H7 (cell line): ENCODE results near the gene AURKAIP1. TPM values are rescaled to one million over a fixed set of nuclear protein-coding genes. Genes with fewer than 3 reads are reported as not detected.

Source experiments
- DNase-seq: peaks from one replicate; pipeline ENCODE4 v3.0.0; 2012
- H3K27me3 ChIP-seq: 2 replicates; pipeline ENCODE4 v1.6.0; 2011; ENCODE audit warnings: mild to moderate bottlenecking, low read length; ENCODE audit not compliant: control insufficient read depth, insufficient read depth
- H3K36me3 ChIP-seq: replicated peaks from 2 replicates; pipeline ENCODE4 v1.5.1; 2011; ENCODE audit warnings: low read length; ENCODE audit not compliant: control insufficient read depth, insufficient read depth
- H3K4me3 ChIP-seq: 2 replicates; pipeline ENCODE4 v1.5.1; 2011; ENCODE audit warnings: low read depth, mild to moderate bottlenecking, control low read depth, low read length, moderate library complexity; ENCODE audit not compliant: insufficient read depth
- total RNA-seq: library from RNA; depleted of rRNA; stranded (reverse); fragments of >200 nt; shearing (Covaris generic); gene quantifications from 2 replicates; pipeline ENCODE4 v1.2.3, GENCODE V29; 2014

The AURKAIP1 gene
- total RNA-seq, 1 experiment from 2014 or later: 320 TPM

DNA sequence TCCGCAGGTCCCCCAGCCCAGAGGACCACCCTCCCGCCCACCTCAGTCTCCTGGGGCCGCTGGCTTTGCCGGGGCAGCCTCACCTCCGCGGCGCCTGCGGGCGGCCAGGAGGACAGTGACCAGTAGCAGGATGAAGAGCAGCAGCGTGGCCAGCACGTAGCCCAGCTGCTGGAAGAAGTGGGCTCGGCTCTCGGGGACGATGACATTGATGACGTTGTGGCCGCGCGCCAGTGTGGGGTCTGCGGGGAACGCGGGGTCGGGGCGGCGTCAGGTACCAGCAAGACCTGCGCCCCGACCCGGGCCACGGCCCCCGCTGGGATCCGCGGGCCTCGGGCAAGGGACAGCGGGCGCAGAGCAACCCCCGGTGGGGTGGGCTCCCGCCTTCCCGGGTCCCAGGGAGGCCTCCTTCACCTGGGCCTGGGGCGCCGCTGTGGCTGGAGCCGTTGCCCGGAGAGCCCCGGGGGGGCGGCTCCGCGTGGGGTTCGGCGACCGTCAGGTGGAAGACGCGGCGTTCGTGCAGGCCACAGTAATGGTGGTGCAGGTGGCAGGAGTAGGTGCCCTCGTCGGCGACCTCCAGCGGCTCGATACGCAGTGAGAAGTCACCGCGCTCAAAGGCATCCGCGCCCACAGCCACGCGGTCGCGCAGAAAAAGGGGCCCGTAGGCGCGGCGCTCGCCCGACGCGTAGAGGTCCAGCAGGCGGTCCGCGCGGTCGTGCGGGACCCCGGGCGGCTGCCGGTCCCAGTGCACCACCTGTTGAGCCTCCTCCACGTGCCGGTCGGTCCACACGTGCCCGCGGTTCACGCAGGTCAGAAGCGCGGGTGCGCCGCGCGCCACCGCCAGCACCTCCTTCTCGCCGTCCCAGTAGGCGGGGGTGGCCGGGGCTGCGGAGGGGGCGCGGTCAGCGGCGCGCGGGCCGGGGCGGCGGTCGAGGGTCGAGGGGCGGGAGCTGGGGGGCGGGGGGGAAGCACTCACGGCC lies 20.4 kb downstream of the AURKAIP1 start:
- DNase-seq: no peak
- H3K4me3 ChIP-seq: peak overlapping the region; percentile 31
- peaks cover 18% of the 10 kb centered on the region for H3K27me3 ChIP-seq
- no peaks in the 10 kb centered on the region for H3K36me3 ChIP-seq

DNA sequence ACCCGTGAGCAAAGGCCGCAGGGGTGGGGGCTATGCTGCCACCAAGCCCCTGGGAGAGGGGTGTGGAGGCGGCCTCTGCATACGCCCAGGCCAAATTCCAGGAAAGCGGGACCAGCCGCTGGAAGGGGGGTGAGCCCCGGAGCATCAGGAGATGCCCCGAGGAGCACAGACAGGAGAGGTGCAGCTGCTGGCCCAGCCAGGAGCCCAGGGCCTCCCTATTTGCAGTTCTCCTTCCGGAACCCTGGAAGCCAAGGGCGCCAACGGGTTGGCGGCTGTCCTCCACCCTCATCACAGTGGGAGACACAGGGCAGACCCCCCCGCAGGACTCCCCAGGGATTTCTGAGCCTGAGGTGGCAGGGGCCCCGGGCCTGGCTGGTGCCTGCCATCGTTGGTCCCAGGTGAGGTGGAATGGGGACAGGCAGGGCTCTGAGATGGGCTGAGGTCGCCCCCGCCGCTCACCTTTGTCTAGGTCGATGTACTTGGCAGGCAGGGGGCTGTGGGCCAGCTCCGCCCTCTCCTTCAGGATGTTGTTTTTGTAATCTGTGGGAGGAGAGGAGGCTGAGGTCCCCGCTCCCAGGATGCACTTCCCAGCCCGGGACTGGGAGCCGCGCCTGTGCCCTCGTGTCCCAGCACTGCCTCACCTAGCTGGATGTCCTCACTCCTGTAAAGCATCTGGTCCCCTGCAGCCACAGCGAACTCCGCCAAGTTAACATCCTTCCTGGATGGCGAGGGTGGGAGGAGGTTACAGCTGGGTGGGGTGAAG lies 21.4 kb downstream of the AURKAIP1 start:
- peak; percentile 93 for DNase-seq
- Histone ChIP-seq H3K4me3 (peak overlapping the region; percentile 31), H3K27me3 (peaks cover 18% of the 10 kb centered on the region), H3K36me3 (no peaks in the 10 kb centered on the region)

- peaks cover 18% of the 10 kb centered on the region for H3K27me3 ChIP-seq
- H3K4me3 ChIP-seq: no peak overlapping the region
- no peak for DNase-seq
- H3K36me3 ChIP-seq: no peaks in the 10 kb centered on the region
Observed at GRCh38 chr1:1352786-1353388, 22.1 kb downstream of the AURKAIP1 start.

- Histone ChIP-seq H3K4me3 (peak overlapping the region; percentile 28), H3K27me3 (peaks cover 18% of the 10 kb centered on the region), H3K36me3 (no peaks in the 10 kb centered on the region)
- DNase-seq: no peak
Observed at GRCh38 chr1:1351511-1352427, 23.2 kb downstream of the AURKAIP1 start.

- DNase-seq: peak; percentile 98
- H3K4me3 ChIP-seq: peak within 1 kb of the TSS; percentile 88
Observed at GRCh38 chr1:1349256-1350012, 25.6 kb downstream of the AURKAIP1 start, which contains the start of gene DVL1. TSS of gene DVL1 (minus strand) at chr1:1349418. CDS start at chr1:1349065, 353 bp downstream.

DNA sequence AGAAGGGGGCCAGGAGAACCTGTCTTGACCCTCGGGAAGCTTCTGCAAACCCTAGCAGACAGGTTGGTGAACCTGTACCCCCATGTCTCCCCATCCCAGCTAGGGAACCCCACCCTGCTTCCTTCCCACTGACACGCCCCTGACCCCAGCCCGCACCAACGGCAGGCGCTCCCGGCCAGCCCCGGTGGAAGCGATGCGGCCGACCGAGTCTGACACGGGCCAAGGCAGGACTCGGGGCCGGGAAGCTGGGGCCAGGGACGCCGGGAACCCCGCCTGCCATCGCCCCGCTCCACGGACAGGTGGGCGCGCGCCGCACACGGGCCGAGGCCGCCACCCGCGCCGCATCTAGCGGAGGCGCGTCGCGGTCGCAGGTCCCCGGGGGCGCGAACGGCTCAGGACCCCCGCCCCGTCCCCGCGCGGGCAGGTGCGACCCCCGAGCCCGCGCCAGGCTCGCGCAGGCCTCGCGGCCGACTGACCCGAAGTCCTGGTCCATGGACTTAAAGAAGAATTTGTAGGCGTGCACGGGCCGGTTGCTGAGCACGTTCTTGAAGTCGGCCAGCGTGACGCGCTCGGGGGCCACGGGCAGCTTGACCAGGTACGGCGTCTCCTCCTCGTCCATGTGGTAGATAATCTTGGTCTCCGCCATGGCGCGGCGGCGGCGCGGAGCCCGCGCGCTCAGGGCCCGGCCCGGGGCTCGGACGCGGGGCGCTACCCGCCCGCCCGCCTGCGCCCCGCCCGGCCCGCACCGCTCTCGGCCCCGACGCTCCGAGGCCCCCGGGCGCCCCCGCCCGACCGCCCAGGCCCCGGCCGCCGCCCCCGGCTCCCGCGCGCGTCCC lies 26.4 kb downstream of the AURKAIP1 start:
- no peak for DNase-seq
- H3K36me3 ChIP-seq: no peaks in the 10 kb centered on the region
- peak overlapping the region; percentile 88 for H3K4me3 ChIP-seq
- H3K27me3 ChIP-seq: no peaks in the 10 kb centered on the region; the same call in 1 of the 2 replicates

More at GRCh38 chr1:1349256-1350012, 25.6 kb downstream of the AURKAIP1 start, which contains the start of gene DVL1:
- Histone ChIP-seq H3K27me3 (peaks cover 7% of the 10 kb centered on the region), H3K36me3 (no peaks in the 10 kb centered on the region)

GRCh38 chr1:1347663-1348419 lies 27.2 kb downstream of the AURKAIP1 start:
- H3K4me3 ChIP-seq: peak overlapping the region; percentile 88
- no peaks in the 10 kb centered on the region for H3K36me3 ChIP-seq
- peak; percentile 93 for DNase-seq
- H3K27me3 ChIP-seq: no peaks in the 10 kb centered on the region

- H3K4me3 ChIP-seq: no peak overlapping the region
- no peaks in the 10 kb centered on the region for H3K27me3 ChIP-seq
- no peaks in the 10 kb centered on the region for H3K36me3 ChIP-seq
- DNase-seq: no peak
Observed at GRCh38 chr1:1347026-1347595, 27.9 kb downstream of the AURKAIP1 start.

DNA sequence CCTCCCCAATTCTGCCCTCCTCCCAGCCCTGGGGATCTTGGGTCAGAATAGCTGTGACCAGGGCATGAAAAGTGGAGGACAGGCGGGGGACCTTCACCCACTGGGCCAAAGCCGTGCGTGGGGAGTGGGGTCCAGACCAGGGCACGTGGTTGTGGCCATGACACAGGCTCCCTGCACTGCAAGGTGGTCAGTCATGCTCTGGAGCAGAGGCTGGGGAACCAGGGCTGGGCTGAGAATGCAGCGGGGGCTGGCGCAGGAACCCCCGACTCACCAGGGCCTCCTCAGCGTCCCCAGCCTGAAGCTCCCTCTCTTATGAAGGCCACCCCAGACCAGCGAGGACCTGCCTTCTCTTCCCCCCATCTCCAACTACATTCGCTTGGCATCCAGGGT lies 28.5 kb downstream of the AURKAIP1 start:
- no peak overlapping the region for H3K4me3 ChIP-seq
- no peak for DNase-seq
- peaks cover under 1% of the 10 kb centered on the region; the same call in 1 of the 2 replicates for H3K36me3 ChIP-seq
- no peaks in the 10 kb centered on the region for H3K27me3 ChIP-seq

DNA sequence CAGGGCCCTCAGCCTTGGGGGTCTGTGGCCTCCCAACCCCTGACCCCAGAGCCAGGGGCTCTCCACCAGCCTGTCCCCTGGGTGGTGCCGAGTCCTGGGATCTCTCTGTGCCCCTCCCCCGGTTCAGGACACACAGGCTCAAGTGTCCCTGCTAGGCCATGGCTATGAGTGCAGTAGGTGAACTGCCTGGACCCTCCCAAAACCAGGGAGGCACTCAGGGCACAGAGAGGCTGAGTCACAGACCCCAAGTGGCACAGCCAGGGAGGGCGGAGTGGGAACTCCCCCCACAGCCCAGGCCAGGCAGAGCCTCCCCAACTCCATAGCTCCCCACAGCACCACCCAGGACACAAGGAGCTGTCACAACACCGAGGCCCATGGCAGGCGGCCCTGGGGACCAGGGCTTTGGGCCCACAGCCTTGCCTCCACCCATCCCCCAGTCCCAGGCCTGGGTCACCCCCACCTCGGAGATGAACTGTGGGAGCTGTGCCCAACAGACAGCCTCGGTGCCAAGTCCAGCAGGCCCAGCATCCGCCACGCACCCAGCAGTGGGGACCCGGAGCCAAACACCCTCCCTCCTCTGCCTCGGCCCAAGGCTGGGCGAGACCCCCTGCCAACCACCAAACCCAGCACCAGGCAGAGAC lies 29.0 kb downstream of the AURKAIP1 start:
- Histone ChIP-seq H3K36me3 (peaks cover 5% of the 10 kb centered on the region), H3K4me3 (no peak overlapping the region), H3K27me3 (no peaks in the 10 kb centered on the region)
- no peak for DNase-seq

GRCh38 chr1:1345384-1345783 lies 29.6 kb downstream of the AURKAIP1 start:
- H3K27me3 ChIP-seq: no peaks in the 10 kb centered on the region
- H3K36me3 ChIP-seq: peaks cover 9% of the 10 kb centered on the region
- DNase-seq: no peak
- no peak overlapping the region for H3K4me3 ChIP-seq
